ENCODE results near the gene XPOT. TPM values are rescaled to one million over a fixed set of nuclear protein-coding genes. Genes with fewer than 3 reads are reported as not detected.

XPOT gene
- polyA plus RNA-seq, 1 donor from 2014 or later: 50.8 TPM

GRCh38 chr12:64491718-64492117 is 87.5 kb downstream of the XPOT start:
- H3K9me3 ChIP-seq (ENCODE audit: low read length): no peaks in the 10 kb centered on the region
- TF ChIP-seq MXI1 (conservative IDR thresholded peaks at IDR 0.05; ENCODE audit: poor library complexity, severe bottlenecking) (no peak), POLR2AphosphoS5 (IDR thresholded peaks at IDR 0.05) (no peak), RAD21 (conservative IDR thresholded peaks at IDR 0.05) (no peak), TAF1 (IDR thresholded peaks at IDR 0.05; ENCODE audit: low read depth) (no peak), EZH2 (IDR thresholded peaks at IDR 0.05; ENCODE audit: borderline replicate concordance, insufficient read depth, low read length, poor library complexity, severe bottlenecking) (no peak), EP300 (conservative IDR thresholded peaks at IDR 0.05; ENCODE audit: poor library complexity, severe bottlenecking) (no peak), SMC3 (conservative IDR thresholded peaks at IDR 0.05; ENCODE audit: poor library complexity) (no peak), REST (IDR thresholded peaks at IDR 0.05; ENCODE audit: borderline replicate concordance) (no peak)
- TF ChIP-seq, protein P1, sequence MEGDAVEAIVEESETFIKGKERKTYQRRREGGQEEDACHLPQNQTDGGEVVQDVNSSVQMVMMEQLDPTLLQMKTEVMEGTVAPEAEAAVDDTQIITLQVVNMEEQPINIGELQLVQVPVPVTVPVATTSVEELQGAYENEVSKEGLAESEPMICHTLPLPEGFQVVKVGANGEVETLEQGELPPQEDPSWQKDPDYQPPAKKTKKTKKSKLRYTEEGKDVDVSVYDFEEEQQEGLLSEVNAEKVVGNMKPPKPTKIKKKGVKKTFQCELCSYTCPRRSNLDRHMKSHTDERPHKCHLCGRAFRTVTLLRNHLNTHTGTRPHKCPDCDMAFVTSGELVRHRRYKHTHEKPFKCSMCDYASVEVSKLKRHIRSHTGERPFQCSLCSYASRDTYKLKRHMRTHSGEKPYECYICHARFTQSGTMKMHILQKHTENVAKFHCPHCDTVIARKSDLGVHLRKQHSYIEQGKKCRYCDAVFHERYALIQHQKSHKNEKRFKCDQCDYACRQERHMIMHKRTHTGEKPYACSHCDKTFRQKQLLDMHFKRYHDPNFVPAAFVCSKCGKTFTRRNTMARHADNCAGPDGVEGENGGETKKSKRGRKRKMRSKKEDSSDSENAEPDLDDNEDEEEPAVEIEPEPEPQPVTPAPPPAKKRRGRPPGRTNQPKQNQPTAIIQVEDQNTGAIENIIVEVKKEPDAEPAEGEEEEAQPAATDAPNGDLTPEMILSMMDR (IDR thresholded peaks at IDR 0.05; ENCODE audit: poor library complexity, severe bottlenecking): no peak

DNA sequence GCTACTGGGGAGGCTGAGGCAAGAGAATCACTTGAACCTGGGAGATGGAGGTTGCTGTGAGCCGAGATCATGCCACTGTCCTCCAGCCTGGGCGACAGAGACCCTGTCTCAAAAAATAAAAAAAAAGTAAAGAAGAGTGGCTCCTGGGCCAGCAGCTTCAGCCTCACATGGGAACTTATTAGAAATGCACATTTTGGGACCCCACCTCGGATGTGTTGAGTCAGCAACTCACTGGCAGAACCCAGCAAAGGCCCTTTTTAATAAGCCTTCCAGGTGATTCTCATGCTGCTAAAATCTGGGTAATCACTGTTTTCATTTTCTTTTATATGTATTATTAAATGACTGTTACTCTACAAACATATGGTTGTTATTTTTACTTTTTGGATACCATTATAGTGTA is 89.3 kb downstream of the XPOT start:
- TF ChIP-seq EP300 (conservative IDR thresholded peaks at IDR 0.05; ENCODE audit: poor library complexity, severe bottlenecking): no peak
- TF ChIP-seq POLR2AphosphoS5 (IDR thresholded peaks at IDR 0.05): no peak
- no peak for TF ChIP-seq SMC3 (conservative IDR thresholded peaks at IDR 0.05; ENCODE audit: poor library complexity)
- TF ChIP-seq TAF1 (IDR thresholded peaks at IDR 0.05; ENCODE audit: low read depth): no peak
- TF ChIP-seq, protein P1 (IDR thresholded peaks at IDR 0.05; ENCODE audit: poor library complexity, severe bottlenecking): no peak
- TF ChIP-seq EZH2 (IDR thresholded peaks at IDR 0.05; ENCODE audit: borderline replicate concordance, insufficient read depth, low read length, poor library complexity, severe bottlenecking): no peak
- no peak for TF ChIP-seq MXI1 (conservative IDR thresholded peaks at IDR 0.05; ENCODE audit: poor library complexity, severe bottlenecking)
- no peak for TF ChIP-seq REST (IDR thresholded peaks at IDR 0.05; ENCODE audit: borderline replicate concordance)
- no peak for TF ChIP-seq RAD21 (conservative IDR thresholded peaks at IDR 0.05)
- H3K27ac ChIP-seq (ENCODE audit: low read length): no peak overlapping the region
- H3K27me3 ChIP-seq (ENCODE audit: insufficient read depth, low read depth, low read length): no peaks in the 10 kb centered on the region
- H3F3A ChIP-seq (ENCODE audit: insufficient read depth, low read length, poor library complexity, severe bottlenecking): no peaks in the 10 kb centered on the region
- H3K4me3 ChIP-seq (ENCODE audit: low read length): no peak overlapping the region
- no peaks in the 10 kb centered on the region for H3K36me3 ChIP-seq (ENCODE audit: insufficient read depth, low read length)
- no peak overlapping the region for H3K4me2 ChIP-seq (ENCODE audit: low read length)
- no peaks in the 10 kb centered on the region for H3K9me2 ChIP-seq (ENCODE audit: insufficient read depth, low read length)
- H3K9me3 ChIP-seq (ENCODE audit: low read length): no peaks in the 10 kb centered on the region
- H4K20me1 ChIP-seq (ENCODE audit: insufficient read depth): no peaks in the 10 kb centered on the region
- H3K9ac ChIP-seq (ENCODE audit: low read length): no peak overlapping the region
- H2AFZ ChIP-seq (ENCODE audit: low read depth, low read length): no peak overlapping the region
- no peaks in the 10 kb centered on the region for H3K79me2 ChIP-seq (replicated peaks; ENCODE audit: insufficient read depth, low read length)

More at GRCh38 chr12:64491718-64492117, 87.5 kb downstream of the XPOT start:
- H3K79me2 ChIP-seq (replicated peaks; ENCODE audit: insufficient read depth, low read length): no peaks in the 10 kb centered on the region
- H3K27ac ChIP-seq (ENCODE audit: low read length): no peak overlapping the region
- no peak overlapping the region for H3K4me3 ChIP-seq (ENCODE audit: low read length)
- no peak overlapping the region for H3K9ac ChIP-seq (ENCODE audit: low read length)
- no peak overlapping the region for H3K4me2 ChIP-seq (ENCODE audit: low read length)
- H3F3A ChIP-seq (ENCODE audit: insufficient read depth, low read length, poor library complexity, severe bottlenecking): no peaks in the 10 kb centered on the region
- H4K20me1 ChIP-seq (ENCODE audit: insufficient read depth): no peaks in the 10 kb centered on the region
- no peaks in the 10 kb centered on the region for H3K27me3 ChIP-seq (ENCODE audit: insufficient read depth, low read depth, low read length)
- H3K9me2 ChIP-seq (ENCODE audit: insufficient read depth, low read length): no peaks in the 10 kb centered on the region
- no peak overlapping the region for H2AFZ ChIP-seq (ENCODE audit: low read depth, low read length)
- H3K36me3 ChIP-seq (ENCODE audit: insufficient read depth, low read length): no peaks in the 10 kb centered on the region

Data from neural cell (in vitro differentiated cells).